H1 (cell line): ENCODE data around the gene OMA1. TPM values are rescaled to one million over a fixed set of nuclear protein-coding genes. Genes with fewer than 3 reads are reported as not detected.

ENCODE experiments used
- BRCA1 ChIP-seq: IDR thresholded peaks from 2 replicates; pipeline ENCODE4 v1.6.1; 2012; ENCODE audit warnings: low read depth, low read length, improper control_type of control experiment
- CTCF ChIP-seq, 3 experiments: IDR thresholded peaks; 1 replicate in 2 of 3; 2 replicates in 1 of 3; pipeline versions ENCODE4 v1.5.1 to v1.6.1; 2011; ENCODE audit warnings: low read length in 3 of 3, mild to moderate bottlenecking in 3 of 3, inconsistent platforms in 2 of 3, low read depth in 1 of 3, moderate library complexity in 1 of 3; ENCODE audit not compliant: insufficient read depth in 1 of 3; ENCODE audit errors: control extremely low read depth in 1 of 3
- EP300 ChIP-seq, 2 experiments: IDR thresholded peaks; 1 replicate in 1 of 2; 2 replicates in 1 of 2; pipeline ENCODE4 v1.6.1; 2011 to 2012; ENCODE audit warnings: low read depth in 2 of 2, low read length in 2 of 2, mild to moderate bottlenecking in 2 of 2, borderline replicate concordance in 1 of 2, inconsistent platforms in 1 of 2, moderate library complexity in 1 of 2
- FOSL1 ChIP-seq: IDR thresholded peaks from 2 replicates; pipeline ENCODE4 v1.6.1; 2011; ENCODE audit warnings: mild to moderate bottlenecking, low read depth, low read length, moderate library complexity; ENCODE audit not compliant: insufficient read depth
- JUND ChIP-seq: IDR thresholded peaks from 2 replicates; pipeline ENCODE4 v1.6.1; 2011; ENCODE audit warnings: mild to moderate bottlenecking, improper control_type of control experiment, low read length
- KDM4A ChIP-seq: IDR thresholded peaks from one replicate; pipeline ENCODE4 v1.7.1; 2012; ENCODE audit warnings: low read depth, mild to moderate bottlenecking, moderate library complexity, low read length, inconsistent platforms; ENCODE audit not compliant: severe bottlenecking
- PHF8 ChIP-seq: fragments of 200-600 bp; sonication (generic); conservative IDR thresholded peaks from 2 replicates; pipeline ENCODE4 v1.7.1; 2012; ENCODE audit warnings: low read depth, mild to moderate bottlenecking, inconsistent platforms, low read length, moderate library complexity
- POU5F1 ChIP-seq: IDR thresholded peaks from 2 replicates; pipeline ENCODE4 v1.6.1; 2011; ENCODE audit warnings: low read depth, mild to moderate bottlenecking, low read length, moderate library complexity
- RFX5 ChIP-seq: IDR thresholded peaks from 2 replicates; pipeline ENCODE4 v1.6.1; 2011; ENCODE audit warnings: low read depth, low read length, improper control_type of control experiment, borderline replicate concordance
- RNF2 ChIP-seq: fragments of 200-900, 300-1000 bp; sonication (generic); IDR thresholded peaks from 2 replicates; pipeline ENCODE4 v1.7.1; 2016; ENCODE audit warnings: borderline replicate concordance, low read depth, mild to moderate bottlenecking, antibody characterized with exemption, low read length; ENCODE audit not compliant: poor library complexity, severe bottlenecking; ENCODE audit errors: missing control alignments
- RXRA ChIP-seq: IDR thresholded peaks from 2 replicates; pipeline ENCODE4 v1.6.1; 2011; ENCODE audit warnings: low read depth, mild to moderate bottlenecking, low read length, moderate library complexity; ENCODE audit not compliant: insufficient read depth
- SAP30 ChIP-seq: fragments of 300-600 bp; sonication (generic); IDR thresholded peaks from 2 replicates; pipeline ENCODE4 v1.7.1; 2012; ENCODE audit warnings: low read length, moderate library complexity, mild to moderate bottlenecking, inconsistent platforms; ENCODE audit not compliant: insufficient read depth, insufficient replicate concordance
- SIX5 ChIP-seq: IDR thresholded peaks from 2 replicates; pipeline ENCODE4 v1.6.1; 2011; ENCODE audit warnings: mild to moderate bottlenecking, low read depth, low read length
- SP2 ChIP-seq: IDR thresholded peaks from 2 replicates; pipeline ENCODE4 v1.6.1; 2012; ENCODE audit warnings: mild to moderate bottlenecking, low read length, inconsistent platforms
- TAF1 ChIP-seq: IDR thresholded peaks from 2 replicates; pipeline ENCODE4 v1.6.1; 2011; ENCODE audit warnings: mild to moderate bottlenecking, low read depth, low read length
- TBP ChIP-seq: IDR thresholded peaks from 2 replicates; pipeline ENCODE4 v1.6.1; 2011; ENCODE audit warnings: low read depth, low read length, improper control_type of control experiment
- TEAD4 ChIP-seq: IDR thresholded peaks from 2 replicates; pipeline ENCODE4 v1.6.1; 2012; ENCODE audit warnings: low read depth, low read length, inconsistent platforms, mixed read lengths
- ZNF274 ChIP-seq: IDR thresholded peaks from 2 replicates; pipeline ENCODE4 v1.7.0; 2012; ENCODE audit warnings: low read length, borderline replicate concordance; ENCODE audit errors: extremely low read depth
- polyA plus RNA-seq, 7 experiments: library from polyadenylated mRNA; depleted of rRNA in 3 of 7; stranded (reverse) in 5 of 7; unstranded in 2 of 7; fragments of >200 nt in 5 of 7; fragments of 200-250 nt in 2 of 7; gene quantifications; 1 replicate in 5 of 7; 2 replicates in 1 of 7; 4 replicates in 1 of 7; pipeline versions ENCODE4 v1.2.1 to v1.2.3, GENCODE V29; 2011 to 2013; ENCODE audit warnings: missing spikeins in 2 of 7, mixed read lengths in 2 of 7
- total RNA-seq: library from RNA; stranded (reverse); fragmentation: NEBNext Ultra II Directional; extraction: Animal tissue kit (Norgen Biotek cat#: 25700); gene quantifications from 2 replicates; pipeline ENCODE4 v1.2.1, GENCODE V29; 2021
- TF ChIP-seq, protein P1 (sequence below): IDR thresholded peaks from 2 replicates; pipeline ENCODE4 v1.6.1; 2011; ENCODE audit warnings: low read depth, mild to moderate bottlenecking, low read length; ENCODE audit not compliant: insufficient read depth

The OMA1 gene
- total and polyA plus RNA-seq, 2 of the 8 experiments (the other 6 are each of a cell fraction or from before 2014, with no cell fraction given) = 7.7 to 11.7 TPM

DNA sequence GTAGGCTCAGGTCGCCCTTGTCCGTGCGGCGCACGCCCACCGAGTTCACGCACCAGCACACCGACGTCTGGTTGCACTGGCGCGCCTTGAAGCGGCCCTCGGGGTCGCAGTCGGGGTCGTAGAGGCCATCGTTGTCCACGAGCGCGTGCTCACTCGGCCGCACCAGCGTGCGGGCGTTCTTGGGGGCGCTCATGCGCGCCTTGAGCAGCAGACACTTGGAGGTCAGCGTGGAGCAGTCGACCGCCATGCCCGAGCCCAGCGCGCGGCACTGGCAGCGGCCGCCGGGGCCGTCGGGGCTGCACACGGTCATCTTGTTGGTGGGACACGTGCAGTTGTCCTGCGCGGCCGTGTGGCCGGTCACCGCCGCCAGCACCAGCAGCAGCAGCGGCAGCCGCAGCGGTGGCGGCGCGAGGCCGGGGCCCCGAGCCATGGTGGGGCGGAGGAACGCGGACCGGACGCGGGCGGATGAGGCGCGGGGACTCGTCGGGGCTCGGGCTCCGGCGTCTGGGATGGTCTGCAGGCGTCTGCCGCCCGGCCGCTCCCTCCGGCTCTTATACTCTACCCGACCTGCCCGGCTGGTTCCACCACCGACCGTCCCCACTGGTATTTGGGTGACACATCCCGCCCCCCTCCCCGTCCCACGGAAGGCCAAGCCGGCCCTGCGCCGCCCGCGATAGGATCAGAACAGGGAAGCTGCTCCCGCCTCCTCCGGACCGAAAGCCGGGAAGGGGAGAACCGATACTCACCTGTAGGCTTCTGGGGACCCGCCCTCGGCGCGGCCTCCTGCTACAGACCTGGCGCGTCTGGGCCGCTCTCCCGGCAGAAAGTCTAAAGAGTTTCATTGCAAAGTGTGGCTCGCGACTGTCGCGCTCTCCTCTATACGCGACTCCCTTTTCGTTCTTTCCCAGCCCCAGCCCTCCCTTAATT, 30.5 kb upstream of the OMA1 start, which contains the start of gene TACSTD2 (continued):
- peak; percentile 67 for TF ChIP-seq TAF1
- TF ChIP-seq KDM4A = peak; percentile 97
- no peak for TF ChIP-seq RXRA
- no peak for TF ChIP-seq JUND
- TF ChIP-seq, protein P1, sequence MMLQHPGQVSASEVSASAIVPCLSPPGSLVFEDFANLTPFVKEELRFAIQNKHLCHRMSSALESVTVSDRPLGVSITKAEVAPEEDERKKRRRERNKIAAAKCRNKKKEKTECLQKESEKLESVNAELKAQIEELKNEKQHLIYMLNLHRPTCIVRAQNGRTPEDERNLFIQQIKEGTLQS = no peak
- TF ChIP-seq ZNF274 = no peak
- peak; percentile 71 for TF ChIP-seq TBP
- no peak for TF ChIP-seq SIX5
- no peak for TF ChIP-seq RFX5
- TF ChIP-seq RNF2 = peak; percentile 67
- peak; percentile 36; the same call in 1 of the 2 replicates for TF ChIP-seq PHF8
- TF ChIP-seq SAP30 = no peak
- no peak for TF ChIP-seq EP300 (IDR thresholded peaks at IDR 0.05; ENCODE audit: borderline replicate concordance in 1 of 2, low read depth in 2 of 2, low read length in 2 of 2)
- no peak for TF ChIP-seq FOSL1
- peak in 2 of 3 experiments; percentile 19 to 20; a peak in 2 of 4 replicates for TF ChIP-seq CTCF (IDR thresholded peaks at IDR 0.05; ENCODE audit: control extremely low read depth in 1 of 3, insufficient read depth in 1 of 3, low read depth in 1 of 3, low read length in 3 of 3)
- TF ChIP-seq SP2 = no peak
- TF ChIP-seq POU5F1 = no peak
- TF ChIP-seq TEAD4 = peak; percentile 2; the same call in 1 of the 2 replicates
- TF ChIP-seq BRCA1 = no peak
